MM.1S (cell line): ENCODE data around the gene ATG4A.

ENCODE experiments used
- DNase-seq: peaks from one replicate; pipeline ENCODE4 v3.0.0-alpha.2; 2015
- H2AFZ ChIP-seq: fragments of 300-600 bp; sonication (generic); 2 replicates; pipeline ENCODE4 v1.6.0; 2016; ENCODE audit warnings: antibody characterized with exemption, low read length
- H3F3A ChIP-seq: fragments of 300-600 bp; sonication (generic); 2 replicates; pipeline ENCODE4 v1.6.1; 2016; ENCODE audit warnings: mild to moderate bottlenecking, antibody characterized with exemption, low read length, moderate library complexity, mixed read lengths; ENCODE audit not compliant: insufficient read depth
- H3K27ac ChIP-seq: fragments of 300-600 bp; sonication (generic); 2 replicates; pipeline ENCODE4 v1.5.1; 2016; ENCODE audit warnings: mild to moderate bottlenecking, low read length
- H3K27me3 ChIP-seq: fragments of 300-600 bp; sonication (generic); replicated peaks from 2 replicates; pipeline ENCODE4 v1.6.0; 2016; ENCODE audit warnings: low read length; ENCODE audit not compliant: insufficient read depth
- H3K36me3 ChIP-seq: fragments of 300-600 bp; sonication (generic); replicated peaks from 2 replicates; pipeline ENCODE4 v1.6.1; 2016; ENCODE audit warnings: mild to moderate bottlenecking, low read length, mixed read lengths; ENCODE audit not compliant: insufficient read depth
- H3K4me1 ChIP-seq: fragments of 300-600 bp; sonication (generic); 2 replicates; pipeline ENCODE4 v1.6.1; 2016; ENCODE audit warnings: low read length, mixed read lengths
- H3K4me2 ChIP-seq: fragments of 300-600 bp; sonication (generic); 2 replicates; pipeline ENCODE4 v1.6.0; 2016; ENCODE audit warnings: low read depth, low read length
- H3K4me3 ChIP-seq: fragments of 300-600 bp; sonication (generic); 2 replicates; pipeline ENCODE4 v1.5.1; 2016; ENCODE audit warnings: low read length, mixed read lengths
- H3K79me2 ChIP-seq: fragments of 300-600 bp; sonication (generic); 2 replicates; pipeline ENCODE4 v1.6.1; 2016; ENCODE audit warnings: mixed run types, low read length, mixed read lengths
- H3K9ac ChIP-seq: fragments of 300-600 bp; sonication (generic); 2 replicates; pipeline ENCODE4 v1.6.1; 2016; ENCODE audit warnings: low read length, mixed read lengths
- H3K9me2 ChIP-seq: fragments of 300-600 bp; sonication (generic); replicated peaks from 2 replicates; pipeline ENCODE4 v1.6.1; 2016; ENCODE audit warnings: mild to moderate bottlenecking, low read length, mixed read lengths; ENCODE audit not compliant: insufficient read depth
- H3K9me3 ChIP-seq: fragments of 300-600 bp; sonication (generic); replicated peaks from 2 replicates; pipeline ENCODE4 v1.6.1; 2016; ENCODE audit warnings: mild to moderate bottlenecking, low read length, mixed read lengths; ENCODE audit not compliant: insufficient read depth
- H4K20me1 ChIP-seq: fragments of 300-600 bp; sonication (generic); 2 replicates; pipeline ENCODE4 v1.6.1; 2016; ENCODE audit warnings: mild to moderate bottlenecking, low read length, moderate library complexity, mixed read lengths; ENCODE audit not compliant: insufficient read depth
- CTCF ChIP-seq: fragments of 300-600 bp; sonication (generic); IDR thresholded peaks from 2 replicates; pipeline ENCODE4 v1.5.1; 2016; ENCODE audit warnings: antibody characterized with exemption, low read length, mixed read lengths
- EZH2 ChIP-seq: fragments of 300-600 bp; sonication (generic); optimal IDR thresholded peaks from 2 replicates; pipeline ENCODE3; 2017; ENCODE audit warnings: low read depth, mild to moderate bottlenecking, antibody characterized with exemption, low read length, mixed read lengths
- EZH2phosphoT487 ChIP-seq: fragments of 300-600 bp; sonication (generic); IDR thresholded peaks from 2 replicates; pipeline ENCODE4 v1.6.1; 2018; ENCODE audit warnings: antibody characterized with exemption, low read length

Gene ATG4A

GRCh38 chrX:108169768-108170167, 78.2 kb downstream of the ATG4A start:
- Histone ChIP-seq H3K27ac (no peak overlapping the region), H3K79me2 (no peaks in the 10 kb centered on the region), H3K9ac (no peak overlapping the region), H3K9me3 (no peaks in the 10 kb centered on the region), H3K4me2 (no peak overlapping the region), H3K4me1 (no peaks in the 10 kb centered on the region), H3K36me3 (no peaks in the 10 kb centered on the region), H3K4me3 (no peak overlapping the region), H2AFZ (no peak overlapping the region), H3K27me3 (no peaks in the 10 kb centered on the region), H3K9me2 (no peaks in the 10 kb centered on the region), H3F3A (no peaks in the 10 kb centered on the region), H4K20me1 (no peaks in the 10 kb centered on the region)
- no peak for DNase-seq
- TF ChIP-seq EZH2phosphoT487 (no peak), EZH2 (no peak), CTCF (no peak)

GRCh38 chrX:108171671-108172070, 80.1 kb downstream of the ATG4A start:
- H3K9ac ChIP-seq, result no peak overlapping the region
- H3K4me3 ChIP-seq, result no peak overlapping the region
- no peak overlapping the region for H2AFZ ChIP-seq
- no peak for DNase-seq
- H3K27ac ChIP-seq, result no peak overlapping the region
- H3F3A ChIP-seq, result no peaks in the 10 kb centered on the region
- H3K79me2 ChIP-seq, result no peaks in the 10 kb centered on the region
- H3K4me1 ChIP-seq, result no peaks in the 10 kb centered on the region
- H3K4me2 ChIP-seq, result no peak overlapping the region
- no peaks in the 10 kb centered on the region for H3K9me3 ChIP-seq
- H3K9me2 ChIP-seq, result no peaks in the 10 kb centered on the region
- no peaks in the 10 kb centered on the region for H3K27me3 ChIP-seq
- H3K36me3 ChIP-seq, result no peaks in the 10 kb centered on the region
- H4K20me1 ChIP-seq, result no peaks in the 10 kb centered on the region
- TF ChIP-seq EZH2, result no peak
- no peak for TF ChIP-seq CTCF
- no peak for TF ChIP-seq EZH2phosphoT487

GRCh38 chrX:108173874-108174273, 82.3 kb downstream of the ATG4A start:
- Histone ChIP-seq H3K4me1 (no peaks in the 10 kb centered on the region), H3K4me3 (no peak overlapping the region), H4K20me1 (no peaks in the 10 kb centered on the region), H3K9ac (no peak overlapping the region), H3F3A (no peaks in the 10 kb centered on the region), H3K36me3 (no peaks in the 10 kb centered on the region), H3K27ac (no peak overlapping the region), H3K9me2 (no peaks in the 10 kb centered on the region), H3K9me3 (no peaks in the 10 kb centered on the region), H3K27me3 (no peaks in the 10 kb centered on the region), H3K79me2 (no peaks in the 10 kb centered on the region), H2AFZ (no peak overlapping the region), H3K4me2 (no peak overlapping the region)
- no peak for DNase-seq
- TF ChIP-seq CTCF (no peak), EZH2 (no peak), EZH2phosphoT487 (no peak)
